Measurements from ENCODE around the gene SMIM20.

DNA sequence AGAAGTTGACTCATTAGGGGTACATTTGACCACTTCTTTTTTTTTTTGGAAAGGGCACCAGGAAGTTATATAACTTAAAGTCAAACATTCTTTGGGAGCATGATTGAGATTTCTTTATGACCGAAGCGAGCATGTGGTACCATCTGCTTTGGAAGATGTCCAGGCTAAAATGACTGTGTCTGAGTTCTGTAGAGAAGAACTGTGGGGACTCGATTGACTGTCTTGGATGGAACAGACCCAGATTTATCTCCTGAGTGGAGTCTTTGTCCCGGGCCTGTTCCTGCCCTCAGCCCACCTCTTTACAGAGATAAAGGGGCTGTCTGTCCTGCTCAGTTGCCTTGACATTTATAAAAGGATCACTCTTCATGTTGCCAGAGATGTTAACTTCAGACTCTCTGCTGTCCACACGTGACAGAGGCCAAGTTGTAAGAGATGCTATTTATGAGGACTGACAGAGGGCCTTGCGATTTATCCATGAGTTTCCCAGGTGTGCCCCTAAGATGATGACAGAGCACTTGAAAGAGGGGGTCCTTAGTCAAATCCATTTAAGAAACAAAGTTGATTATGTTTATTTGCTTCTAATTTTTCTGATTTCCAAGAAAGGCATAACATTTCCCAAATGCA, 16.8 kb downstream of the SMIM20 start:
- TF ChIP-seq, protein P1, sequence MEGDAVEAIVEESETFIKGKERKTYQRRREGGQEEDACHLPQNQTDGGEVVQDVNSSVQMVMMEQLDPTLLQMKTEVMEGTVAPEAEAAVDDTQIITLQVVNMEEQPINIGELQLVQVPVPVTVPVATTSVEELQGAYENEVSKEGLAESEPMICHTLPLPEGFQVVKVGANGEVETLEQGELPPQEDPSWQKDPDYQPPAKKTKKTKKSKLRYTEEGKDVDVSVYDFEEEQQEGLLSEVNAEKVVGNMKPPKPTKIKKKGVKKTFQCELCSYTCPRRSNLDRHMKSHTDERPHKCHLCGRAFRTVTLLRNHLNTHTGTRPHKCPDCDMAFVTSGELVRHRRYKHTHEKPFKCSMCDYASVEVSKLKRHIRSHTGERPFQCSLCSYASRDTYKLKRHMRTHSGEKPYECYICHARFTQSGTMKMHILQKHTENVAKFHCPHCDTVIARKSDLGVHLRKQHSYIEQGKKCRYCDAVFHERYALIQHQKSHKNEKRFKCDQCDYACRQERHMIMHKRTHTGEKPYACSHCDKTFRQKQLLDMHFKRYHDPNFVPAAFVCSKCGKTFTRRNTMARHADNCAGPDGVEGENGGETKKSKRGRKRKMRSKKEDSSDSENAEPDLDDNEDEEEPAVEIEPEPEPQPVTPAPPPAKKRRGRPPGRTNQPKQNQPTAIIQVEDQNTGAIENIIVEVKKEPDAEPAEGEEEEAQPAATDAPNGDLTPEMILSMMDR (conservative IDR thresholded peaks at IDR 0.05; ENCODE audit: low read depth in 2 of 2), result no peak
- TF ChIP-seq EZH2 (IDR thresholded peaks at IDR 0.05; ENCODE audit: low read depth, unreplicated experiment) (no peak), STAT1 (IDR thresholded peaks at IDR 0.05; ENCODE audit: unreplicated experiment) (no peak), POLR2AphosphoS5 (IDR thresholded peaks at IDR 0.05; ENCODE audit: low read depth) (no peak)
- TF ChIP-seq, protein P2, sequence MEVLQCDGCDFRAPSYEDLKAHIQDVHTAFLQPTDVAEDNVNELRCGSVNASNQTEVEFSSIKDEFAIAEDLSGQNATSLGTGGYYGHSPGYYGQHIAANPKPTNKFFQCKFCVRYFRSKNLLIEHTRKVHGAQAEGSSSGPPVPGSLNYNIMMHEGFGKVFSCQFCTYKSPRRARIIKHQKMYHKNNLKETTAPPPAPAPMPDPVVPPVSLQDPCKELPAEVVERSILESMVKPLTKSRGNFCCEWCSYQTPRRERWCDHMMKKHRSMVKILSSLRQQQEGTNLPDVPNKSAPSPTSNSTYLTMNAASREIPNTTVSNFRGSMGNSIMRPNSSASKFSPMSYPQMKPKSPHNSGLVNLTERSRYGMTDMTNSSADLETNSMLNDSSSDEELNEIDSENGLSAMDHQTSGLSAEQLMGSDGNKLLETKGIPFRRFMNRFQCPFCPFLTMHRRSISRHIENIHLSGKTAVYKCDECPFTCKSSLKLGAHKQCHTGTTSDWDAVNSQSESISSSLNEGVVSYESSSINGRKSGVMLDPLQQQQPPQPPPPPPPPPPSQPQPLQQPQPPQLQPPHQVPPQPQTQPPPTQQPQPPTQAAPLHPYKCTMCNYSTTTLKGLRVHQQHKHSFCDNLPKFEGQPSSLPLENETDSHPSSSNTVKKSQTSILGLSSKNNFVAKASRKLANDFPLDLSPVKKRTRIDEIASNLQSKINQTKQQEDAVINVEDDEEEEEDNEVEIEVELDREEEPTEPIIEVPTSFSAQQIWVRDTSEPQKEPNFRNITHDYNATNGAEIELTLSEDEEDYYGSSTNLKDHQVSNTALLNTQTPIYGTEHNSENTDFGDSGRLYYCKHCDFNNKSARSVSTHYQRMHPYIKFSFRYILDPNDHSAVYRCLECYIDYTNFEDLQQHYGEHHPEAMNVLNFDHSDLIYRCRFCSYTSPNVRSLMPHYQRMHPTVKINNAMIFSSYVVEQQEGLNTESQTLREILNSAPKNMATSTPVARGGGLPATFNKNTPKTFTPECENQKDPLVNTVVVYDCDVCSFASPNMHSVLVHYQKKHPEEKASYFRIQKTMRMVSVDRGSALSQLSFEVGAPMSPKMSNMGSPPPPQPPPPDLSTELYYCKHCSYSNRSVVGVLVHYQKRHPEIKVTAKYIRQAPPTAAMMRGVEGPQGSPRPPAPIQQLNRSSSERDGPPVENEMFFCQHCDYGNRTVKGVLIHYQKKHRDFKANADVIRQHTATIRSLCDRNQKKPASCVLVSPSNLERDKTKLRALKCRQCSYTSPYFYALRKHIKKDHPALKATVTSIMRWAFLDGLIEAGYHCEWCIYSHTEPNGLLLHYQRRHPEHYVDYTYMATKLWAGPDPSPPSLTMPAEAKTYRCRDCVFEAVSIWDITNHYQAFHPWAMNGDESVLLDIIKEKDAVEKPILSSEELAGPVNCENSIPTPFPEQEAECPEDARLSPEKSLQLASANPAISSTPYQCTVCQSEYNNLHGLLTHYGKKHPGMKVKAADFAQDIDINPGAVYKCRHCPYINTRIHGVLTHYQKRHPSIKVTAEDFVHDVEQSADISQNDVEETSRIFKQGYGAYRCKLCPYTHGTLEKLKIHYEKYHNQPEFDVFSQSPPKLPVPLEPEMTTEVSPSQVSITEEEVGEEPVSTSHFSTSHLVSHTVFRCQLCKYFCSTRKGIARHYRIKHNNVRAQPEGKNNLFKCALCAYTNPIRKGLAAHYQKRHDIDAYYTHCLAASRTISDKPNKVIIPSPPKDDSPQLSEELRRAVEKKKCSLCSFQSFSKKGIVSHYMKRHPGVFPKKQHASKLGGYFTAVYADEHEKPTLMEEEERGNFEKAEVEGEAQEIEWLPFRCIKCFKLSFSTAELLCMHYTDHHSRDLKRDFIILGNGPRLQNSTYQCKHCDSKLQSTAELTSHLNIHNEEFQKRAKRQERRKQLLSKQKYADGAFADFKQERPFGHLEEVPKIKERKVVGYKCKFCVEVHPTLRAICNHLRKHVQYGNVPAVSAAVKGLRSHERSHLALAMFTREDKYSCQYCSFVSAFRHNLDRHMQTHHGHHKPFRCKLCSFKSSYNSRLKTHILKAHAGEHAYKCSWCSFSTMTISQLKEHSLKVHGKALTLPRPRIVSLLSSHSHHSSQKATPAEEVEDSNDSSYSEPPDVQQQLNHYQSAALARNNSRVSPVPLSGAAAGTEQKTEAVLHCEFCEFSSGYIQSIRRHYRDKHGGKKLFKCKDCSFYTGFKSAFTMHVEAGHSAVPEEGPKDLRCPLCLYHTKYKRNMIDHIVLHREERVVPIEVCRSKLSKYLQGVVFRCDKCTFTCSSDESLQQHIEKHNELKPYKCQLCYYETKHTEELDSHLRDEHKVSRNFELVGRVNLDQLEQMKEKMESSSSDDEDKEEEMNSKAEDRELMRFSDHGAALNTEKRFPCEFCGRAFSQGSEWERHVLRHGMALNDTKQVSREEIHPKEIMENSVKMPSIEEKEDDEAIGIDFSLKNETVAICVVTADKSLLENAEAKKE (CRISPR knock-in tag; IDR thresholded peaks at IDR 0.05), result no peak

Data from GM23338 (cell line).